HG03025 (cell line): Measurements from ENCODE around the gene WDR82.
"Not testable (repeated sequence)": the region's sequence is repeated elsewhere in the genome, so short reads cannot be mapped to it uniquely, and the experiment has no call there.

Experiments
- ATAC-seq: cut with Tn5 transposase; IDR thresholded peaks from one replicate; pipeline ENCODE4 v1.9.1; 2021; ENCODE audit warnings: mild to moderate bottlenecking, moderate library complexity; ENCODE audit not compliant: unreplicated experiment, low FRiP score

Gene WDR82

DNA sequence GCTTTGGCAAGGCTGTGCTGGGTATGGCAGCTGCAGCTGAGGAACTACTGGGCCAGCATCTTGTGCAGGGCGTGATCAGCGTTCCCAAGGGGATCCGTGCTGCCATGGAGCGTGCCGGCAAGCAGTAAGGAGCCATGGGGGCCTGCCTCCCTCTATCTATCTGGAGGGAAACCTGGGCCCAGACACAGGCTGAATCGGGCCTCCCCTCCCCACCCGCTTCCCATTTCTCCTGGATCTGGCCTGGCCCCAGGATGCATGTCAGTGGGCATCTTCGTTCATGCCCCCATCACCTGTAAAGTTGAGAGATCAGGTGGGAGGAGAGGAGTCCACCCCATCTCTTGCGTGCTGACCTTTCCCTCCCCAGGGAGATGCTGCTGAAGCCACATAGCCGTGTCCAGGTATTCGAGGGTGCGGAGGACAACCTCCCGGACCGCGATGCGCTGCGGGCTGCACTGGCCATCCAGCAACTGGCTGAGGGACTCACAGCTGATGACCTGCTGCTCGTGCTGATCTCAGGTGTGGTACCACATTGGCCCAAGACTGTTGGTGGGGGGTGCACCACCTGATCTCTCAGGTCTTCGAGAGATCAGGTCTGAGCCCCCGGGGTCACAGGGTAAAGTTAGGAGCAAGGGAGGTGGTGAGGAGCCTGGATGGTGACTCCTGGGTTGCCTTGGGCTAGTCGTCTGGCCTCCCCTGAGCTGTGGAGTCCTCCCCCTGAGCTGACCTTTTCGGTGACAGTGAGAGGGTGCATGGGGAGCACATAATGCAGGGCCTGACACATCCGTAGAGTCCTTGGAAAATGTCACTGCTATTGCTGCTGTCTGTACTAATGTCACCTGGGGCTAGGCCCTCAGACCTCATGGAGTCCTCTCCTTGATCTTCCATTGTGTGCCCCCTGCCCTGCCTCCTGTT, 12.4 kb upstream of the WDR82 start:
- ATAC-seq: no peak

DNA sequence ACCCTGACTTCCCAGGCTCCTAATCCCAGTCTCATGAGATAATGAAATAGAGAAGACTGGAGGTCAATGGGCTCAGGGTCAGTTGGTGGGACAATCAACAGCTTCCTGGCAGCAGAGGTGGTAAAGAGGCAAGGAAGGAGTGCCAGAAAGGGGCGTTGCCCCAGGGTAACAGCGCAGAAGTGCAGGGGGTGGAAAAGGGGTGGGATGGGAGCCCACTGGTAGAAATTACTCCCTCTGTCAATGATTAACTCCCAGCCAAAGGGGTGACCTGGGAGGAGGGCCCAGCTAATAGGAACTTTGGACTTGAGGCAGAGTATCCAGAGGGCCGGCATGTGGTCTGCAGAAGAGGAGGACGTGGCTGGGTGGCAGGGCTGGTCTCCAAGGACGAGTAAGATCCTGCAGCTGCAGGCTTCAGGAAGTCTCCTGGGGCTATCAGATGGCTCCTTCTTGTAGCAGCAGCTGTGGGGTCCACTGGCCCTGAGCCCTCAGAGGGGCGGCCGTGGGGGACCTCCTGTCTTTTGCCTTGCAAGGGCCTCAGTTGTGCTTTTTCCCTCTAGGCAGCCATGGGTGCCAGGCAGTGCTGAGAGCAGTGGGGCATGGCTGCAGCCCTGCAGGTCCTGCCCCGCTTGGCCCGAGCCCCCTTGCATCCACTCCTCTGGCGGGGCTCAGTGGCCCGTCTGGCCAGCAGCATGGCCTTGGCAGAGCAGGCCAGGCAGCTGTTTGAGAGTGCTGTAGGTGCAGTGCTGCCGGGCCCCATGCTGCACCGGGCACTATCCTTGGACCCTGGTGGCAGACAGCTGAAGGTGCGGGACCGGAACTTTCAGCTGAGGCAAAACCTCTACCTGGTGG, 11.5 kb upstream of the WDR82 start:
- no peak for ATAC-seq

DNA sequence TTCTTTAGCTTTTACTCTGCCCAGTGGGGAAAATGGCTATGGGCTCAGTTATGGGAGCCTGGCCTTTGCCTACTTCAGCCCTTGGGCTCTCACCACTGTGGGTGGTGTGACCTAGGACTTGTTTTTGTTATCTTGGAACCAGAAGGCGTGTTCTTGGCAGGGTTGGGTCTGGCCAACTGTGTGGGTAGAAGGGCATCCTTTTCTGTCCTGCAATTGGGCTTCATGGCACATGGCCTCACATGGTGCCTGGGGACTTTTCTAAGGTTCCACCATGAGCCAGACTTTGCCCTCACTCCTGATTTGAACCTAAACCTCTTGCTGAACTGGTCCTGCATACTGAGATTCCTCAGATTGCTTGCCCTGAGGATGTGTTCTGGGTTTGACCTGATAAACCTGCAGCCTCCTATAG, 10.9 kb upstream of the WDR82 start:
- ATAC-seq: no peak

DNA sequence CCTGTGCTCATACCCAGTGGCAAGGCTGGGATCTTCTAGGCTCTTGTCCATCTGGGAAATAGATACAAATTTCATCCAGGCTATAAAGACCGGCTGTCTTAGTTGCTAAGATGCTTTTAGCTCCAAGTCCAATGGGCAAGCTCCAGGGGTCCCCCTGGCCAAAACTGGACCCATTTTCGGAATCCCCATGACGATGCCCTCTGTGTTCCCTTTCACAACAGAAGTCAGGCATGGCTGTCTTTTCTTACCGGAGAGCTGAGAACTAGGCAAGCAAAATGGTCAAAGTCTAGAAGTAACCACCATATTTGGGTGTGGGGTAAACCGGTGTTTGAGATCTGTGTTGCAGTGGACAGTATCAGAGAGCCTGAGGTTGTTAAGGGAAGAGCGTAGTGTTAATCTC, 10.2 kb upstream of the WDR82 start:
- ATAC-seq: no peak

DNA sequence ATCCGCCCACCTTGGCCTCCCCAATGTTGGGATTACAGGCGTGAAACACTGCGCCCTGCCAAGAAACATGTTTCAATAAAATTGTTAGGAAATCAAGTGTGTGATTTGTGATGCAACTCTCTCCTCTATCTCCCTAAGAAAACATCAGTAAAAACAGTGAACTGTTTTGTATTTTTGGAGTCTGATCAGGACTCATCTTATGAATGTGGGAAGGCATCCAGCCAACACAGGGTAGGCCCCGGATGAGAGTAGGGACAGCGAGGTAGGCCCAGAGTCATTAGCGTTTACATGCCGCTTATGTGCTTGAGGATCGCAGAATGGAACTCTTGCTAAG, 8.3 kb upstream of the WDR82 start:
- no peak for ATAC-seq

DNA sequence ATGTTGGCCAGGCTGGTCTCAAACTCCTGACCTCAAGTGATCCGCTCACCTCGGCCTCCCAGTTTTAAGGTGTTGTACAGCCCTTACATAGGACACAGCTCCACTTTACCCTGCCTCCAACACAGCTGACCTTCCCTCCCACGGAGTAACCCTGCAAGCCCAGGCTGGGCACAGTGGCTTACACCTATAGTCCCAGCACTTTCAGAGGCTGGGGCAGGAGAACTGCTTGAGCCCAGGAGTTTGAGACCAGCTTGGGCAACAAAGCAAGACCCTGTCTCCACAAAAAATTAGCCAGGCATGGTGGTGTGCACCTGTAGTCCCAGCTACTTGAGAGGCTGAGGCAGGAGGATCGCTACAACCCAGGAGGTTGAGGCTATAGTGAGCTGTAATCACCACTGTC, 5.6 kb upstream of the WDR82 start:
- ATAC-seq: not testable (repeated sequence)

DNA sequence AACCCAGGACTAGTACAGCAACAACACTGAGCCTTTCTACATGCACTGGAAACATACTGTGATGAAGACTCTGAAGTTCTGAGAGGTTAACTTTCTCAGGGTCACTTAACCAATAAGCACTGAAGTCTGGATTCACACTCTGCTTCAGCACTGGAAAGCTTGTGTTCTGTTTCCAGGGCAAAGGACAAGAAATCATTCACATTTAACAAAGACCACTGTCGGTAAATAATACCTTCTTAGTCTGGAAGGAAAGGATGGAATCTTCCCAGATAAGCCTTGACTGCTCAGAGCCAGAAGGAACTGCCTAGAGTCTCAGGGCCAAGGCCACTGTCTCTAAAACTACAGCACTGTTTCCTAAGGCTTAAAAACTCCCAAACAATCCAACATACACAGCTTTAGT, 4.9 kb upstream of the WDR82 start:
- ATAC-seq: no peak

DNA sequence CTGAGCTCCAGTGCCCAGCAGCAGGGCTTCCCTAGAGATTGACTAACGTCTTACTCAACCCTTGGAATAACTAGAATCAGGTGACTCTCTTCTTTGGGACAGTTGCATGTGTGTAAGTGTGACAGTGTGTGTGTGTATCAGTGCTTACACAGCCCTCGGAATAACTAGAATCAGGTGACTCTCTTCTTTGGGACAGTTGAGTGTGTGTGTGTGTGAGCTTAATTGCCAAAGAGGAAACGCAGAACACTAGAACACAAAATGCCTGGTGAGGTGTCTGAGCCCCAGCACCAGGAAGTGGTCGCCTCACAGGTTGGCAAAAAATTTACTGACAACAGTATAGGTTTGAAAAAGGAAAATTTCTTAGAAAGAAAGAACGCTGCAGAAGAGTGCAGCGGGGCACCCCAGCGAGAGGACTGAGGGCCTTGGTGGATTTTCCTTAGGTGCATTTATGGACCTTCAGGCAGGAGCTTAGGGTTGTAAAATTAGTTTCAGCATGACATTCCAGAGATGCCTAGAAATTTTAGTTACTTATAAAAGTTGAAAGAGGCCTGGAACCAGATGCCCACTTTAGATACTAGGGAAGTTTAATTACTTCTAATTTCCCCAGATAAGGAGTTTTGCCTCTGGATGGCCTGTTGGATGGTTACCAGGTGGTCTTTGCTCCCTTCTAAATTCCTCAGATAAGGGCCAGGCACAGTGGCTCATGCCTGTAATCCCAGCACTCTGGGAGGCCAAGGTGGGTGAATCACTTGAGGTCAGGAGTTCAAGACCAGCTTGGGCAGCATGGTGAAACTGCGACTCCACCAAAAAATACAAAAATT, 3.7 kb upstream of the WDR82 start:
- no peak for ATAC-seq

DNA sequence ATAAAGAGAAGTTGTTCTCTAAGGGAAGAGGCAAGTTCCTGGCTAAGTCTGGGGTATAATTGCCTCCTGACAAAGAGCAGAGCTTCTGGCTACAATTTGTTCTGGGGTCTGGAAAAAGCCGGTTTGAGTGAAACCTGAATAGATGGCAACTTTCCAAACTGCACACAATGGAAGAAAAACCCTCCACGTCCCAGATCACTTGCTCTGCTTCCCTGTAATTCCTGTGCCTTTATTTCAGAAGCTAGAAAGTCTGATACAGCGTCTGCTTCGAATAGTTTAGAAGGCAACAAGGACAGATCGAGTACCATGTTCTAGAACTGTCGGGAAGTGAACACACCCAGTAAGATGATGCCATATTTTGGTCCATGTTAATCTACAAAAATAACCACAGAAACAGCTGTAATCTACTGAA, 1.6 kb upstream of the WDR82 start:
- no peak for ATAC-seq

DNA sequence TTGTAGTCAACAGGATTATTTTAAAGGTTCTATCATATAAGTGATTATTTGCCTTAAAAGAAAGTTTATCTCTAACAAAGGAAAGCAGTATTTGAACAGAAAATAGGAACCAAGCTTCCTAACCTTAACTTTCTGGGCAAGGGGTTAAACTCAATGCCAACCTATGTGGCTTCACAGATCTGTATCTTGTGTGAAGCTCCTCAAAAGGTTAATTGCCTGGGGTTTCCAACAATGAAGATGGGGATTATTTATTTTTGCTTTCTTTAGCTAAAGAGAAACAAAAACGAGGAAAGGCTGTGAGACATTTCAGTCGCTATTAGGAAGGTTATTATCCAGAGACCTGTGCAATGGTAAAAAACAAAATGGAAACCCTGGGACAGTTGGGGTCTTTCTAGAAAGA, 1.1 kb upstream of the WDR82 start:
- ATAC-seq: no peak

DNA sequence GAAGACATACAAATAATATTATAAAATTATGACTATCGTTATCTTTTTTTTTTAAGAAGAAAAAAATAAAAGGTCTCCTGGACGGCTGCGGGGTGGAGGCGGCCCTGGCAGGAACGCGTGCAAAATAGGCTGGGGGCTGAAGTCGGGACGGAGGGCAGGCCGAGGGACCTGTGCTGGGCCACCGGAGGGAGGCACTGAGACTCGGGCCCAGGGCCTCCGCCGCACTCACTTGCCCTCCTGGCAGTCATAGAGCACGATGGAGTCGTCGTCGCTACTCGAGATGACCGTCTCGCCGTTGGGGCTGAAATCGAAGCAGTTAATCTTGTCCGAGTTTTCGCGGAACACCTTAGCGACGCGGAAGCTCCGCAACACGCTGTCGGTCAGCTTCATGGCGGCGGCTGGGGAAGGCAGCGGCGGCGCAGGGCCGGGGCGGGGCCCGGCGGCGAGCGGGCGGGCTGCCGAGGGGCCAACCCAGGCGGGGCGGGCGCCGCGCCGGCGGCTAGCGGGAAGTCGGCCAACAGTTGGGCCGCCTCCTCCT, 408 bp downstream of the WDR82 start:
- ATAC-seq: peak; percentile 61

DNA sequence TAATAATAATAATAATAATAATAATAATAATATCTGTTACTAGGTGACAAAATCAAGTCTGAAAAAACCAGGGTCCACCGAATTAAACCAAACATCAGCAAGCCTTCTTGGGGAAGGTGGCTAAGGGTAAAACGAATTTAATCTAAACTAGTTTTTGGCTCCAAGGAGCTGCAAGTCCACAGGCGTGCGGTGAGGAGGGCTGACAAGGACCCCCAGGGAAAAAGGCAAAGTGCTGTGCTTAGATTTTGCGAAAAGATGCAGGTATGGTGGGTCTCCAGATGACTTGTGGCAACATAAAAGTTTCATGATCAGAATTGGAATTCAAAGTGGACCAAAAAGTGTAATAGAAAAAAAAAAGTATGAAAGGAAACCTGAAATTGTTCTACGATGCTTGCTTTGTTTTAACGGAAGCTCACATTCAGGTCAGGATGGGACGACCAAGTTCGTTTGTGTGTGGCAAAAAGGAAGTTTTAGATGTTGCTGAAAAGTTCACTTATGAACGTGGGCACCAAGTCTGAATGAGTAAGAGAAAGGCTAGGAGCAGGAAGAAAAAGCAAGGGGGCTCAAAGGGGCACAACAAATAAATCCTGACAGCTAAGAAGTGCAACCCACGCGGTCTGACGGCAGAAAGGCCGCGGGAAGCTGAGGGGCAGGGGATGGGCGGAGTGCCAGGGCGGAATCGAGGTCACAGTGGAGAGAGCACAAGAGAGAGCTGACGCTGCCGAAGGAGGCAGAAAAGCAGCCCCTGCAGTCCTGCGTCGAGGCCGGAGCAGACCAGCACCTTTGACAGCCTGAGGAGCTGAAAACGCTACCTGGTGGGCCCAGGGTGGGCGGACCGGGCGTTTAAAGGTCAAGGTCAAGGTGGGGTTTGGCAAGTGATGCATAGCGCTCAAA, 1.1 kb downstream of the WDR82 start:
- ATAC-seq: no peak

DNA sequence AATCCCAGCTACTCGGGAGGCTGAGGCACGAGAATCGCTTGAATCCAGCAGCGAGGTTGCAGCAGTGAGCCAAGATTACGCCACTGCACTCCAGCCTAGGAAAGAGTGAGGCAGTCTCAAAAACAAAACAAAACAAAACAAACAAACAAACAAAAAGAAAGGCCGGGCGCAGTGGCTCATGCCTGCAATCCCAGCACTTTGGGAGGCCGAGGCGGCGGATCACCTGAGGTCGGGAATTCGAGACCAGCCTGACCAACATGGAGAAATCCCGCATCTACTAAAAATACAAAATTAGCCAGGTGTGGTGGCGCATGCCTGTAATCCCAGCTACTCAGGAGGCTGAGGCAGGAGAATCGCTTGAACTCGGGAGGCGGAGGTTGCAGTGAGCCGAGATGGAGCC, 3.7 kb downstream of the WDR82 start:
- not testable (repeated sequence) for ATAC-seq

DNA sequence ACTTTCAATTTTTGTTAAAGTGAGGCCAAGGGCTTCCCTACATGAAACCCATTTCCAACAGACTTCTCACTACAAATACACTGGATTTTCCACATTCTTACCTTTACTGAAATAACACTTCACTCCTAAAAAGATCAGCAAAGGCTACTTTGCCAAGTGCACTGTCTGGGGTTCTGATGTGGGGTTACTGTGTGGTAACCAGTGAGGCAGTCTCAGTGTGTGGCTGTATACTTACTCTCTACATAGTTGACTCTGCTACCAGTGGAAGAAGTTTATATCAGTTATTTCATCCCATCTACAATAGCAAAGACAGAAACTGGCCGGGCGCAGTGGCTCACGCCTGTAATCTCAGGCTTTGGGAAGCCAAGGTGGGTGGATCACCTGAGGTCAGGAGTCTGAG, 5.6 kb downstream of the WDR82 start:
- no peak for ATAC-seq

DNA sequence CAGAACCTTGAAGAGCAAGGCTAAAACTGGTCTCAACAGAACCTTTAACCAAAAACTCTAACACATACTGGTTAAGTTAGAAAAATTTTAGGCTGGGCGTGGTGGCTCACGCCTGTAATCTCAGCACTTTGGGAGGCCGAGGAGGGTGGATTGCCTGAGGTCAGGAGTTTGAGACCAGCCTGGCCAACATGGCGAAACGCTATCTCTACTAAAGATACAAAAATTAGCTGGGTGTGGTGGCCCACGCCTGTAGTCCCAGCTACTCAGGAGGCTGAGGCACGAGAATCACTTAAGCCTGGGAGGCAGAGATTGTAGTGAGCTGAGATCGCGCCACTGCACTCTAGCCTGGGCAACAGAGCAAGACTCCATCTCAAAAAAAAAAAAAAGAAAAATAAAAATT, 6.3 kb downstream of the WDR82 start:
- not testable (repeated sequence) for ATAC-seq

DNA sequence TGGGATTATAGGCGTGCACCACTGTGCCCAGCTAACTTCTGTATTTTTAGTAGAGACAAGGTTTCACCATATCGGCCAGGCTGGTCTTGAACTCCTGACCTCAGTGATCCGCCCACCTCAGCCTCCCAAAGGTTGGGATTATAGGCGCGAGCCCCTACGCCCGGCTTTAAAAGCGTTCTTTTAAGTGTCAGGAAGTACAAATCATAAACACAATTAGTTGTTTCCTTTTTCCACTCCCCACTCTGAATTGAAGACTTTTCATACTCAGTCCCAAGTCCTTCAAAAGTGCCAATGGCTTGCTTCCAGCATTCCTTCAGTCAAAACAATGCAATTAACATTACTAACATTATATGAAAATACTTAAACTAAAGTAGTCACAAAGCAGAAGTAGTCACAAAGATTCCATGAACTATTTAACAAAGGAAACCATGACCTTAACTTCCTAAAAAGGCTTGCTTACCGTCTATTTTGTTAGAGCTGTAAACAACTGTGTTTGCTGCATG, 8.1 kb downstream of the WDR82 start:
- ATAC-seq: no peak

DNA sequence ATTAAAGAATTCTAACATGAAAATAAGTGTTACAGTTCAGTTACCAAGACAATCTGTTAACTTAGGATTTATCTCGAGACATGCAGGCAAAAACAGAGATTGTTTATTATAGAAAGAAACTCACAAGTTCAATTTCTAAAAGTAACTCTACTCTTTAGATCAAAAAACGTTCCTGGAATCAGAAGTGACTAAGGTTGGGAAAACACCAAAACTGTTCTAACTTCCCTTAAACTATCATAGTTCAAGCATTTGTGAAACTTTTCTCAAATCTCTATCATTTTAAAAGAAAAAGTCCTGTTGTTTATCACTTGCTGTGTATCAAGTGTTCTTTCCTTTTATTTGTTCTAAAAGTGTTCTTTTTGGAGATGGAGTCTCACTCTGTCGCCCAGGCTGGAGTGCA, 8.7 kb downstream of the WDR82 start:
- ATAC-seq: no peak

DNA sequence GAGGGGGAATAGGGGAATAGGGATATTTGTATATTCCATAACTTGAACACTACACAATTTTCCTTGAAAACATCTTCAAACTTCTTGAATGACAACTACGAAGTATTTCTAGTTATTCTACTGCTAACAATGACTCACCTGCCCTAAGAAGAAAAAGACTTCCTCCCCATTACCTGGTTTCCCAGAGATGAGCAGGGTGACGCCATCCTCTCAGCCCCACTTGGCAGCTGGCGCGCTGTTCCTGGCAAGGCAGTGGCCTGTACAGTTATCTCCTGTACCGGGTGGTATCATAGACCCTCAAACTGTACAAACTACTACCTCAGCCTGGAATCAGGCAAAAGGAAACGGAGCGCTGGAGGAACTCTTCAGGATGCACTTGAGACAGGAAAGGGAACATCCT, 10.4 kb downstream of the WDR82 start:
- ATAC-seq: no peak

DNA sequence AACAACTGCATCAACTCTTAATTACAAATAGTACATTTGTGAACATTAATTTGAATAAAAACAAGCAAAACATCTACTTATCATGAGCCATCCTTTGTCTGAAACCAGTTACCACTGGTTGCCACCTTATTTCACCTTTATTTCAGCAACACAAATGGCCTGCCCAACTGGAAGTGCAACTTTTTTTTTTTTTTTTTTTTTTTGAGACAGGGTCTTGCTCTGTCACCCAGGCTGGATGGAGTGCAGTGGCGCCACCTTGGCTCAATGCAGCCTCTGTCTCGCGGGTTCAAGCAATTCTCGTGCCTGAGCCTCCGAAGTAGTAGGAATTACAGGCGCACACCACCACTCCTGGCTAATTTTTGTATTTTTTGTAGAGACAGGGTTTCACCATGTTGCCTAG, 13.1 kb downstream of the WDR82 start:
- no peak for ATAC-seq
